Measurements from ENCODE around the gene PLCB1. TPM values are rescaled to one million over a fixed set of nuclear protein-coding genes. Genes with fewer than 3 reads are reported as not detected.

PLCB1 gene
- total RNA-seq, 1 experiment from 2014 or later: 6.8 TPM

DNA sequence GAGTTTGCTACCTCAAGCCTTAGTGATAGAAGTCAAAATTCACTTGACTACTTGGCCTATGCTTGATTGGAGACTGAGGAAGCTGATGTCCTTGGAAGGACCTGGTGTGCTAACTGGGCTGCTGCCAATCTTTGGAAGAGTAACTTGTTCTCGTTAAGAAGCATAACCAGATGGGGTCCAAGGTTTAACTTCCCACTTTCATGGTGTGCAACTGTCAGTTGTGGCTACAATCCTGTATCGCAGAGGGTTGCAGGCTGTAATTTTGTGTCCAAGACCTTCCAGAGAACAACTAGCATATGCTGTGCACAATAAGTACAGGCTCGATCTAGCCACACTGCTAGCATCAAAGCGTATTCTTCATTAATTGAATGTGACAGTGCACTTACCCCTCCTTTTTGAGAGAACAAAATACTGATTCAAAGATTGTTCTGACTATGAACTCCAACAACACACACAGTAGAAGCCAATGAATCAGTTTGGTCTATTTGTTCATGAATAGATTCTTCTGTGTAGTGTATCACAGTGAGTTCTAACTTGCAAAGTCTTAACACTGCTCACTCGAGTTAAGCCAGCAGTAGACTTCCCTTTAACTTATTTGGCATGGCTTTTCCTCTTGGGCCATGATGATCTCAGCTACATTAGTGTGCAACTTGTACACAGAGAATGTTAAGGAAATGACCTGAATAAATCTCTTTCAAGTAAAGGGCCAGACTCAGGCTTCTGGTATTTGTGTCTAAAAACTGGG lies 15.8 kb upstream of the PLCB1 start:
- H3K27me3 ChIP-seq (replicated peaks; ENCODE audit: insufficient read depth, low read depth, low read length, poor library complexity): no peaks in the 10 kb centered on the region
- ChIA-PET CTCF (interaction anchor here (0.6 kb wide), 1 partner anchor 180 kb away, joined by 3 read pairs; no protein-coding TSS in a partner anchor), POLR2A (ENCODE audit: low non-redundant PET) (no interaction called here)
- H3K9me3 ChIP-seq (ENCODE audit: low read depth, low read length, poor library complexity, severe bottlenecking): no peaks in the 10 kb centered on the region
- intact Hi-C loops (cut with micrococcal nuclease; ENCODE audit: unreplicated experiment): no loop called here
- no peak overlapping the region for H3K27ac ChIP-seq (ENCODE audit: low read depth, low read length, poor library complexity, severe bottlenecking)
- DNase-seq (ENCODE audit: low spot score): no peak
- TF ChIP-seq, protein P1, sequence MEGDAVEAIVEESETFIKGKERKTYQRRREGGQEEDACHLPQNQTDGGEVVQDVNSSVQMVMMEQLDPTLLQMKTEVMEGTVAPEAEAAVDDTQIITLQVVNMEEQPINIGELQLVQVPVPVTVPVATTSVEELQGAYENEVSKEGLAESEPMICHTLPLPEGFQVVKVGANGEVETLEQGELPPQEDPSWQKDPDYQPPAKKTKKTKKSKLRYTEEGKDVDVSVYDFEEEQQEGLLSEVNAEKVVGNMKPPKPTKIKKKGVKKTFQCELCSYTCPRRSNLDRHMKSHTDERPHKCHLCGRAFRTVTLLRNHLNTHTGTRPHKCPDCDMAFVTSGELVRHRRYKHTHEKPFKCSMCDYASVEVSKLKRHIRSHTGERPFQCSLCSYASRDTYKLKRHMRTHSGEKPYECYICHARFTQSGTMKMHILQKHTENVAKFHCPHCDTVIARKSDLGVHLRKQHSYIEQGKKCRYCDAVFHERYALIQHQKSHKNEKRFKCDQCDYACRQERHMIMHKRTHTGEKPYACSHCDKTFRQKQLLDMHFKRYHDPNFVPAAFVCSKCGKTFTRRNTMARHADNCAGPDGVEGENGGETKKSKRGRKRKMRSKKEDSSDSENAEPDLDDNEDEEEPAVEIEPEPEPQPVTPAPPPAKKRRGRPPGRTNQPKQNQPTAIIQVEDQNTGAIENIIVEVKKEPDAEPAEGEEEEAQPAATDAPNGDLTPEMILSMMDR (conservative IDR thresholded peaks at IDR 0.05; ENCODE audit: low read depth, low read length): no peak
- no peak for TF ChIP-seq EZH2 (IDR thresholded peaks at IDR 0.05; ENCODE audit: borderline replicate concordance, low read depth, low read length, poor library complexity, severe bottlenecking)
- no peak overlapping the region for H3K4me3 ChIP-seq (ENCODE audit: low read depth, low read length, poor library complexity, severe bottlenecking)
- H3K36me3 ChIP-seq (ENCODE audit: insufficient read depth, low read length, poor library complexity, severe bottlenecking): no peaks in the 10 kb centered on the region
- BruUV-seq (replicated peaks): no TSS peak
- H3K4me1 ChIP-seq (ENCODE audit: insufficient read depth, low read length, poor library complexity, severe bottlenecking): peaks cover 19% of the 10 kb centered on the region

GRCh38 chr20:8117636-8118035 lies 14.4 kb upstream of the PLCB1 start:
- ChIA-PET CTCF (no interaction called here), POLR2A (ENCODE audit: low non-redundant PET) (no interaction called here)
- intact Hi-C loops (cut with micrococcal nuclease; ENCODE audit: unreplicated experiment): no loop called here
- no peak overlapping the region for H3K4me3 ChIP-seq (ENCODE audit: low read depth, low read length, poor library complexity, severe bottlenecking)
- no peaks in the 10 kb centered on the region for H3K9me3 ChIP-seq (ENCODE audit: low read depth, low read length, poor library complexity, severe bottlenecking)
- BruUV-seq (replicated peaks): no TSS peak
- H3K36me3 ChIP-seq (ENCODE audit: insufficient read depth, low read length, poor library complexity, severe bottlenecking): no peaks in the 10 kb centered on the region
- H3K27ac ChIP-seq (ENCODE audit: low read depth, low read length, poor library complexity, severe bottlenecking): no peak overlapping the region
- H3K27me3 ChIP-seq (replicated peaks; ENCODE audit: insufficient read depth, low read depth, low read length, poor library complexity): no peaks in the 10 kb centered on the region
- H3K4me1 ChIP-seq (ENCODE audit: insufficient read depth, low read length, poor library complexity, severe bottlenecking): peaks cover 19% of the 10 kb centered on the region
- no peak for DNase-seq (ENCODE audit: low spot score)
- TF ChIP-seq EZH2 (IDR thresholded peaks at IDR 0.05; ENCODE audit: borderline replicate concordance, low read depth, low read length, poor library complexity, severe bottlenecking): no peak
- TF ChIP-seq, protein P1 (conservative IDR thresholded peaks at IDR 0.05; ENCODE audit: low read depth, low read length): no peak

GRCh38 chr20:8118039-8118438 lies 14.0 kb upstream of the PLCB1 start:
- no peaks in the 10 kb centered on the region for H3K9me3 ChIP-seq (ENCODE audit: low read depth, low read length, poor library complexity, severe bottlenecking)
- DNase-seq (ENCODE audit: low spot score): no peak
- H3K36me3 ChIP-seq (ENCODE audit: insufficient read depth, low read length, poor library complexity, severe bottlenecking): no peaks in the 10 kb centered on the region
- TF ChIP-seq, protein P1 (conservative IDR thresholded peaks at IDR 0.05; ENCODE audit: low read depth, low read length): no peak
- TF ChIP-seq EZH2 (IDR thresholded peaks at IDR 0.05; ENCODE audit: borderline replicate concordance, low read depth, low read length, poor library complexity, severe bottlenecking): no peak
- no peaks in the 10 kb centered on the region for H3K27me3 ChIP-seq (replicated peaks; ENCODE audit: insufficient read depth, low read depth, low read length, poor library complexity)
- H3K4me3 ChIP-seq (ENCODE audit: low read depth, low read length, poor library complexity, severe bottlenecking): no peak overlapping the region
- ChIA-PET CTCF (no interaction called here), POLR2A (ENCODE audit: low non-redundant PET) (no interaction called here)
- peaks cover 19% of the 10 kb centered on the region for H3K4me1 ChIP-seq (ENCODE audit: insufficient read depth, low read length, poor library complexity, severe bottlenecking)
- no peak overlapping the region for H3K27ac ChIP-seq (ENCODE audit: low read depth, low read length, poor library complexity, severe bottlenecking)
- intact Hi-C loops (cut with micrococcal nuclease; ENCODE audit: unreplicated experiment): no loop called here
- BruUV-seq (replicated peaks): no TSS peak
